SK-N-SH treated with all-trans-retinoic acid at 6 μM for 48 hours (cell line): Measurements from ENCODE around the gene KNDC1.

Experiments
- ATAC-seq: fragments of 200-7000 bp; cut with Tn5 transposase; 3 replicates; pipeline ENCODE4 v1.9.1; 2020; ENCODE audit warnings: mild to moderate bottlenecking, moderate library complexity
- ARNTL ChIP-seq: fragments of 450-650 bp; formaldehyde crosslinking; IDR thresholded peaks from 2 replicates; pipeline ENCODE4 v1.5.0; 2020; ENCODE audit warnings: low read depth, mild to moderate bottlenecking, moderate library complexity, borderline replicate concordance
- BACH2 ChIP-seq: fragments of 250-450 bp; sonication (Bioruptor Pico); IDR thresholded peaks from 2 replicates; pipeline ENCODE4 v1.9.0; 2021; ENCODE audit warnings: mild to moderate bottlenecking, borderline replicate concordance
- CSDC2 ChIP-seq: fragments of 250-450 bp; sonication (Bioruptor Pico); IDR thresholded peaks from 2 replicates; pipeline ENCODE4 v1.5.0; 2020; ENCODE audit warnings: mild to moderate bottlenecking, moderate library complexity
- ESRRG ChIP-seq: fragments of 250-450 bp; sonication (Bioruptor Pico); IDR thresholded peaks from 2 replicates; pipeline ENCODE4 v1.6.1; 2021; ENCODE audit warnings: mild to moderate bottlenecking
- GLIS3 ChIP-seq: fragments of 250-450 bp; sonication (Bioruptor Pico); IDR thresholded peaks from 2 replicates; pipeline ENCODE4 v1.5.0; 2020; ENCODE audit warnings: mild to moderate bottlenecking, moderate library complexity
- PATZ1 ChIP-seq: fragments of 250-450 bp; sonication (Bioruptor Pico); IDR thresholded peaks from 2 replicates; pipeline ENCODE4 v1.8.0; 2020; ENCODE audit warnings: mild to moderate bottlenecking, moderate library complexity, borderline replicate concordance
- PPARA ChIP-seq: fragments of 250-450 bp; sonication (Bioruptor Pico); IDR thresholded peaks from 2 replicates; pipeline ENCODE4 v1.5.0; 2020; ENCODE audit warnings: mild to moderate bottlenecking, borderline replicate concordance
- SNAI2 ChIP-seq: fragments of 250-450 bp; sonication (Bioruptor Pico); IDR thresholded peaks from 2 replicates; pipeline ENCODE4 v1.5.0; 2020; ENCODE audit warnings: mild to moderate bottlenecking, moderate library complexity
- TCF4 ChIP-seq: fragments of 250-450 bp; sonication (Bioruptor Pico); IDR thresholded peaks from 2 replicates; pipeline ENCODE4 v1.8.0; 2021; ENCODE audit warnings: mild to moderate bottlenecking, moderate library complexity, borderline replicate concordance
- TOX ChIP-seq: fragments of 250-450 bp; sonication (Bioruptor Pico); IDR thresholded peaks from 2 replicates; pipeline ENCODE4 v1.8.0; 2021; ENCODE audit warnings: mild to moderate bottlenecking, moderate library complexity, borderline replicate concordance
- TSHZ2 ChIP-seq: fragments of 250-450 bp; sonication (Bioruptor Pico); IDR thresholded peaks from 2 replicates; pipeline ENCODE4 v1.5.0; 2020; ENCODE audit warnings: mild to moderate bottlenecking, moderate library complexity
- ZFP3 ChIP-seq: fragments of 250-450 bp; sonication (Bioruptor Pico); IDR thresholded peaks from 2 replicates; pipeline ENCODE4 v1.5.0; 2020; ENCODE audit warnings: mild to moderate bottlenecking, moderate library complexity
- ZFP30 ChIP-seq: fragments of 450-650 bp; formaldehyde crosslinking; IDR thresholded peaks from 2 replicates; pipeline ENCODE4 v1.5.0; 2022; ENCODE audit warnings: mild to moderate bottlenecking, moderate library complexity
- ZNF565 ChIP-seq: fragments of 450-650 bp; formaldehyde crosslinking; conservative IDR thresholded peaks from 2 replicates; pipeline ENCODE4 v1.5.0; 2020; ENCODE audit warnings: low read depth, mild to moderate bottlenecking, moderate library complexity
- ZNF8 ChIP-seq: fragments of 450-650 bp; formaldehyde crosslinking; IDR thresholded peaks from 2 replicates; pipeline ENCODE4 v1.5.0; 2020; ENCODE audit warnings: mild to moderate bottlenecking, moderate library complexity
- TF ChIP-seq, protein P1 (sequence below): fragments of 250-450 bp; sonication (Bioruptor Pico); IDR thresholded peaks from 2 replicates; pipeline ENCODE4 v1.8.0; 2021; ENCODE audit warnings: low read depth, mild to moderate bottlenecking, moderate library complexity, borderline replicate concordance
- TF ChIP-seq, protein P2 (sequence below): fragments of 250-450 bp; sonication (Bioruptor Pico); IDR thresholded peaks from 2 replicates; pipeline ENCODE4 v1.5.1; 2021; ENCODE audit warnings: mild to moderate bottlenecking, moderate library complexity
- TF ChIP-seq, protein P3 (sequence below): fragments of 250-450 bp; sonication (Bioruptor Pico); IDR thresholded peaks from 2 replicates; pipeline ENCODE4 v1.5.1; 2020; ENCODE audit warnings: low read depth, mild to moderate bottlenecking, moderate library complexity

Gene KNDC1

DNA sequence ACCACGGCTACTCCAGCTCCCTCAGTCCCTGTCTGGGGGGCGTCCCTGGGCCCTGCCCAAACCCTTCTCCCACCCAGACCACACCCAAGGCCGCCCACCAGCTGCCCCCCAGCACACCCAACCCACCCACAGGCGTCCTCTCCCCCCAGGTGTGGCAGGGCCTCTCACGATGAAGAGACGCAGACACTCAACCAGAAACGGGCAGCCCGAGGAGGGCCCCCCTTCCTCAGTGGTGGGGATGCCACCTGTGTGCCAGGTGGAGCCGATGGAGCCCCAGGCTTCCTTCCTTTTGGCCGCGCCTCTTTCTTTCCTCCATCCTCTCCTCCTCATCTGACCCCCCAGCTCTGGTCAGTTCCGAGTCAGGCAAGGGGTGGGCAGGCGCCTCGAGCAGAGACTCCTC is 43.6 kb upstream of the KNDC1 start:
- ATAC-seq: no peak
- no peak for TF ChIP-seq ZFP3 (CRISPR knock-in tag)
- no peak for TF ChIP-seq TCF4 (CRISPR knock-in tag)
- TF ChIP-seq PPARA (CRISPR knock-in tag): no peak
- TF ChIP-seq, protein P1, sequence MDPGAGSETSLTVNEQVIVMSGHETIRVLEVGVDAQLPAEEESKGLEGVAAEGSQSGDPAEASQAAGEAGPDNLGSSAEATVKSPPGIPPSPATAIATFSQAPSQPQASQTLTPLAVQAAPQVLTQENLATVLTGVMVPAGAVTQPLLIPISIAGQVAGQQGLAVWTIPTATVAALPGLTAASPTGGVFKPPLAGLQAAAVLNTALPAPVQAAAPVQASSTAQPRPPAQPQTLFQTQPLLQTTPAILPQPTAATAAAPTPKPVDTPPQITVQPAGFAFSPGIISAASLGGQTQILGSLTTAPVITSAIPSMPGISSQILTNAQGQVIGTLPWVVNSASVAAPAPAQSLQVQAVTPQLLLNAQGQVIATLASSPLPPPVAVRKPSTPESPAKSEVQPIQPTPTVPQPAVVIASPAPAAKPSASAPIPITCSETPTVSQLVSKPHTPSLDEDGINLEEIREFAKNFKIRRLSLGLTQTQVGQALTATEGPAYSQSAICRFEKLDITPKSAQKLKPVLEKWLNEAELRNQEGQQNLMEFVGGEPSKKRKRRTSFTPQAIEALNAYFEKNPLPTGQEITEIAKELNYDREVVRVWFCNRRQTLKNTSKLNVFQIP (CRISPR knock-in tag): no peak
- TF ChIP-seq PATZ1 (CRISPR knock-in tag): no peak
- TF ChIP-seq ZNF565: no peak
- TF ChIP-seq ZNF8: no peak
- TF ChIP-seq TSHZ2: no peak
- no peak for TF ChIP-seq ESRRG (CRISPR knock-in tag)
- no peak for TF ChIP-seq TOX
- no peak for TF ChIP-seq ZFP30
- TF ChIP-seq, protein P2, sequence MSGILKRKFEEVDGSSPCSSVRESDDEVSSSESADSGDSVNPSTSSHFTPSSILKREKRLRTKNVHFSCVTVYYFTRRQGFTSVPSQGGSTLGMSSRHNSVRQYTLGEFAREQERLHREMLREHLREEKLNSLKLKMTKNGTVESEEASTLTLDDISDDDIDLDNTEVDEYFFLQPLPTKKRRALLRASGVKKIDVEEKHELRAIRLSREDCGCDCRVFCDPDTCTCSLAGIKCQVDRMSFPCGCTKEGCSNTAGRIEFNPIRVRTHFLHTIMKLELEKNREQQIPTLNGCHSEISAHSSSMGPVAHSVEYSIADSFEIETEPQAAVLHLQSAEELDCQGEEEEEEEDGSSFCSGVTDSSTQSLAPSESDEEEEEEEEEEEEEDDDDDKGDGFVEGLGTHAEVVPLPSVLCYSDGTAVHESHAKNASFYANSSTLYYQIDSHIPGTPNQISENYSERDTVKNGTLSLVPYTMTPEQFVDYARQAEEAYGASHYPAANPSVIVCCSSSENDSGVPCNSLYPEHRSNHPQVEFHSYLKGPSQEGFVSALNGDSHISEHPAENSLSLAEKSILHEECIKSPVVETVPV (CRISPR knock-in tag): no peak
- TF ChIP-seq CSDC2 (CRISPR knock-in tag): no peak

GRCh38 chr10:133117036-133117687 is 42.9 kb upstream of the KNDC1 start:
- TF ChIP-seq ZFP3 (CRISPR knock-in tag) (no peak), GLIS3 (CRISPR knock-in tag) (no peak), ZNF8 (no peak), ZNF565 (no peak), ARNTL (CRISPR knock-in tag) (no peak), TSHZ2 (no peak), PATZ1 (CRISPR knock-in tag) (no peak), TCF4 (CRISPR knock-in tag) (no peak), BACH2 (no peak), PPARA (CRISPR knock-in tag) (no peak), SNAI2 (CRISPR knock-in tag) (no peak), TOX (no peak), ESRRG (CRISPR knock-in tag) (no peak)
- TF ChIP-seq, protein P3, sequence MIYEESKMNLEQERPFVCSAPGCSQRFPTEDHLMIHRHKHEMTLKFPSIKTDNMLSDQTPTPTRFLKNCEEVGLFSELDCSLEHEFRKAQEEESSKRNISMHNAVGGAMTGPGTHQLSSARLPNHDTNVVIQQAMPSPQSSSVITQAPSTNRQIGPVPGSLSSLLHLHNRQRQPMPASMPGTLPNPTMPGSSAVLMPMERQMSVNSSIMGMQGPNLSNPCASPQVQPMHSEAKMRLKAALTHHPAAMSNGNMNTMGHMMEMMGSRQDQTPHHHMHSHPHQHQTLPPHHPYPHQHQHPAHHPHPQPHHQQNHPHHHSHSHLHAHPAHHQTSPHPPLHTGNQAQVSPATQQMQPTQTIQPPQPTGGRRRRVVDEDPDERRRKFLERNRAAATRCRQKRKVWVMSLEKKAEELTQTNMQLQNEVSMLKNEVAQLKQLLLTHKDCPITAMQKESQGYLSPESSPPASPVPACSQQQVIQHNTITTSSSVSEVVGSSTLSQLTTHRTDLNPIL (CRISPR knock-in tag): no peak
- no peak for ATAC-seq
